IPS DF 4.7 (cell line): Measurements from ENCODE around the gene CEBPG.

ENCODE experiments used
- DNase-seq: peaks from one replicate; pipeline ENCODE4 v3.0.0-alpha.2; 2013; ENCODE audit warnings: low spot score; ENCODE audit errors: extremely low read depth

Gene CEBPG

DNA sequence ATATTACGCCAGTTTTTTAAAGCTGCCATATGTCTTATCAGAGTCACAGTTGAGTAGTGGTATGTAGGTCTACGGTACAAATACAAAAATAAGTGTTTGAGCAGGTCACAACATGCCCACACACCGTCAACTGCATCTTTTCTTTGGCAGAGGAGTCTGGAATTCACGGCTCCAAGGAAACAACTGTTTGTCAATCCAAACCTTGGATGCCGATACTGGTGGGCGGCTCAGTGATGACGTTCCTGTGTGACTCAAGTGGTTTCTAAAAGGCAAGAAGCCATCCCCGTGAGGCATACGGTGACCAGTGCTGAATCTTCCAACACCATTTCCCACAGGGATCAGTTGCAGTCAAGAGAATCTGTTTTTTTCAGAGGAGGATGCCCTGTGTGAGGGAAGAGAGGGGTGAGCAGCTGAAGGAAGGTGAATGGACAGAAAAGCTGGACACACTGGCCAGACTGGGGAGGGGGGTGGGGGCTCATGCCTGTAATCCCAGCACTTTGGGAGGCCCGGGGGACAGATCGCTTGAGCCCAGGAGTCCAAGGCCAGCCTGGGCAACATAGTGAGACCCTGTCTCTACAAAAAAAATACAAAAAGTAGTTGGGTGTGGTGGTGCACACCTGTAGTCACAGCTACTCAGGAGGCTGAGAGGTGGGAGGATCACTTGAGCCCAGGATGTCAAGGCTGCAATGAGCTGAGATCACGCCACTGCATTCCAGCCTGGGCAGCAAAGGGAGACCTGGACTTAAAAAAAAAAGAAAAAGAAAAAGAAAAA is 22.8 kb upstream of the CEBPG start:
- no peak for DNase-seq

GRCh38 chr19:33355535-33355934 is 18.0 kb upstream of the CEBPG start:
- DNase-seq: no peak

GRCh38 chr19:33357556-33357955 is 16.0 kb upstream of the CEBPG start:
- no peak for DNase-seq

DNA sequence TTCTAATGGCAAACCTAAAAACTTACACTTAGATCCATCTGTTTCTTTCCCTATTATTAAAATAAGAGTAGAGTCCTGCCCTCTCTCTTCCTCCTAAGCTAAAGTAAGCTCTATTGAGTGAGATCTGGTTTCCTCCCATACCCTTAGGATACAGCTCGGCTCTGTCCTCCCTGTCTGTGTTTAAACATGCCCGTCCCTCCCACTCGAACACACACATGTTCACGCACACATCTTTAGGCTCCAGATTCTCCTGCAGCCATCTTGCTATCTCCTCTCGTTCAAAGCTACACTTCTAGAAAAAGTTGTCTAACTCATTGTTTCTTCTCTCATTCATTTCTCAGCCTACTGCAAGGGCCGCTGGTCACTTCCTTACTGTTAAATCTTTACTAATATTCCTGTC is 15.1 kb upstream of the CEBPG start:
- DNase-seq: no peak

DNA sequence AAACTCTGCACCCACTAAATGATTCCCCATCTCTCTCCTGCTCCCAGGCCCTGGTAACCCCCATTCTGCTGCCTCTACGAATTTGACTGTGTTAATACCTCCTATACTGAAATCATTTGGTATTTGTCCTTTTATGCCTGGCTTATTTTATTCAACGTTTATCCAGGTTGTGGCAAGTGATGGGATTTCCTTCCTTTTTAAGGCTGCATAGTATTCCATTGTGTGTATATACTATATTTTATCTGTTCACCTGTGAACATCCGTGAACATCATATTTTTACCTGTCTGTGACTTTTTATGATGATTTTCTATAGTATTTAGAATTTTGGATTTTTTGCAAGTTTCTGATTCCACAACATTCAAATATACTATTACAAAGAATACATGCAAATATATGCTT is 13.9 kb upstream of the CEBPG start:
- no peak for DNase-seq

- no peak for DNase-seq
Measured at GRCh38 chr19:33362508-33363228, 10.8 kb upstream of the CEBPG start.

DNA sequence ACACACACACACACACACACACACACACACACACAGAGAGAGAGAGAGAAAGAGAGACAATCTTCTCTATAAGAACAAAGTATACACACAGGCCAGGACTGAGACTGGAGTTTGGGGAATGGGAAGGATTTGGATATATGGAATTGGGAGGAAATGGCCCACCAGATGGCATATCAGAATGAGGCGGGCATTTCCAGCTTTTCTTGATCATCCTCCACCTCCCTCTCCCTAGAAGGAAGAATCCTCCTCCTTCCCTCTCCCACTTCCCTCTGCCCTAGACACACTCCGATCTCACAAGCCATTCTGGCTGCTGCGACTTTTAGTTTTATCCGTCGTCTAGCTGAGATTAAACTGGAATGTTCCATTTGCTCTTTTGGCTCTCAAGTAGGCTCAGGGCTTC is 10.0 kb upstream of the CEBPG start:
- no peak for DNase-seq

GRCh38 chr19:33365691-33366090 is 7.8 kb upstream of the CEBPG start:
- no peak for DNase-seq

DNA sequence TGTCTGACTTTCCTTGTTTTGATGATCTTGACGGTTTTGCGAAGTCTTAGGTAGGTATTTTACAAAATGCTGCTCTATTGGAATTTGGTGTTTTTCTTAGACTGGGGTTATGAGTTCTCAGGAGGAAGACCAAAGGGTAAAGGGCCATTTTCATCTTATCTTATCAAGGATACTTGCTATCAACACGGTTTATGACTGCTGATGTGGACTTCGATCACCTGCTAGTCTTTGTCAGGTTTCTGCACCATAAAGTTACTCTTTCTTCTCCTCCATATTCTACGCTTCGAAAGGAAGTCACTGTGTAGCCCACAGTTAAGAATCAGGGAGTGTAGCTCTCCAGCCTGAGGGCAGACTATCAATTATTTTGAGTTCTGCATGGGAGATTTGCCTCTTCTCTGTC is 7.4 kb upstream of the CEBPG start:
- no peak for DNase-seq

GRCh38 chr19:33366897-33367296 is 6.6 kb upstream of the CEBPG start:
- DNase-seq: no peak

DNA sequence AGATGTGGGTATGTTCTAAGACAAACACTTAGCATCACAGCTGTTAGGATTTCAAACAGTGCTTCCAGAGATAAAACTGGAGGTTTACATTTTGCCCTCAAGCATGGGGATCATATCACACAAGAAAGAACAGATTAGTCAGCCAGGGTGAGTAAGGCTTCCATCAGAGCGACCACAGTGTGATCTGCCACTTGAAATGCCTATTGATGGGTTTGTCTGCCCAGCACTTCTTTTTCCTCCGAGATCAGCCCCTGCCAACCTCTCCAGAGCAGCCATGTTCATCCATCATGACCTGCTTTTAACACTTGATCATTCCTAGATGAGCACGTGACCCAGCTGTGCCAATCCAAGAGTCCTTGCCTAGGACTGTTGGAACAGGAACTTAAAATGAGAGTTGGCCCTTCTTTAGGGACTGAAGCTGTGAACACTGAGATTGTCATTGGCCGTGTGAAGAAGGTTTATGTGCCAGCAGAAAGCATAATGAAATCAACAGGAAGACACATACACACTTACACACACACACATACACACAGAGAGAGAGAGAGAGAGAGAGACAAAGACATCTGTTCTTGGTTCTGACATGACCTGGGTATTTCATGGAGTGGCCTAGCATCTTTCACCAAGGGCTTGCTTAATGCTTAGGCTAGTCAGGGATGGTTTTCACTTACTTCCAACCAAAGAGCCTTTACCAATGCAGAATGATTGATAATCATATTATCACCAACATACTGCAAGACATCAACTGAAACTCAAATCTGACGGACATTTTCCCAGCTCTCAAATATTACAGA is 5.2 kb upstream of the CEBPG start:
- DNase-seq: no peak

- no peak for DNase-seq
Measured at GRCh38 chr19:33370783-33371182, 2.7 kb upstream of the CEBPG start.

DNA sequence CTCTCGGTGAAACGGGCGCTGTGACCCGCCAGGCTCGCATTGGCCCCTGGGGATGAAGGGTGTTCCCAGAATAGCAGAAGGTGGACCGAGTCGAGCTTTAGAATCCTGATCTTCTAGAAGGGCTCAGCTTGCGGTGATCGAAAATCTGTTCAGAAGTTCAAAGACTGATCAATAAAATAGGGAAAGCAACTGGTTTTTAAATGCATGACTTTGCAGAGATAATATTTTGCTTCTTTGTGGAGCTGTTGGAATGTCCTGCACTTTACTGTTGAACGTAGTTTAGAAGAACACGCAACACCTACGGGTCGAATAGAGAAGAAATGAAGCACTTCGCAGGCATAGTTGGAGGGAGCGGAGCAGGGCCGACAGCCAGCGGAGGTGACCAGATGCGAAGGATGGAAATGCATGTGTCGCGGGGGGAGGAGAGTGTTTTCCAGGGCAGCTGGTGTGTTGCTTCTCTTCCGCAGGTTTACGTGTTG is 766 bp downstream of the CEBPG start:
- no peak for DNase-seq

GRCh38 chr19:33375156-33375836 is 1.8 kb downstream of the CEBPG start:
- DNase-seq: no peak

- DNase-seq: no peak
Measured at GRCh38 chr19:33375837-33376159, 2.3 kb downstream of the CEBPG start.

DNA sequence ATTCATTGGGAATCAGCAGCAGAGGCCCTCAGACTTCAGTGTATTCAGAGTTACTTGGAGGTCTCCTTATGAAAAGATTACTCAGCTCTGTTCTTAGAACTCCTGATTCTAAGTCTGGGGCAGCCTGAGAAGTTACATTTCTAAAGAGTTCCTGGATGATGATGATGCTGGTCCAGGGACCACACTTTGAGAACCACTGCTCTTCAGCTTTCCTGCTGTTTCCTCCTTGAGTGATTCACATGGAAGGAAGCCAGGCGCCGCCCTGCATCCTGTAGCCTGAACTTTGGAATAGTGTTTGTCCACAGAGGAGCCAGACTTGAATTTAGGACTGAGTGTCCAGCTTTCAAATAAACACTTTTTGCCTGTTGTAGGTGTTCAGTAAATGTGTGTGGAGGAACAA is 2.9 kb downstream of the CEBPG start:
- no peak for DNase-seq

- no peak for DNase-seq
Measured at GRCh38 chr19:33376941-33377557, 3.5 kb downstream of the CEBPG start.

GRCh38 chr19:33377586-33378475 is 4.3 kb downstream of the CEBPG start:
- no peak for DNase-seq

- no peak for DNase-seq
Measured at GRCh38 chr19:33379151-33379829, 5.8 kb downstream of the CEBPG start.

GRCh38 chr19:33381101-33381500 is 7.6 kb downstream of the CEBPG start:
- DNase-seq: no peak
